ENCODE results near the gene OR4B1. TPM values are rescaled to one million over a fixed set of nuclear protein-coding genes. Genes with fewer than 3 reads are reported as not detected.

Gene OR4B1
- total and polyA plus RNA-seq, 10 donors: not detected

GRCh38 chr11:48169717-48170116, 46.9 kb upstream of the OR4B1 start:
- Histone ChIP-seq H3K9me3 (no peaks in the 10 kb centered on the region), H3K4me3 (no peak overlapping the region), H3K4me1 (peaks cover 6 to 39% (median 24%) of the 10 kb centered on the region in 6 donors), H3K36me3 (peaks cover 0 to 57% (median 28%) of the 10 kb centered on the region in 6 donors), H3K27me3 (replicated peaks in 1 of 7) (no peaks in the 10 kb centered on the region), H3K27ac (peak overlapping the region in 6 of 8 donors; percentile 43 to 61 (median 50))
- intact Hi-C loops (cut with DNase I; ENCODE audit: low total_unique reads): no loop called here
- no peak for TF ChIP-seq POLR2A (IDR thresholded peaks at IDR 0.05)
- TF ChIP-seq POLR2AphosphoS5 (IDR thresholded peaks at IDR 0.05): peak; percentile 17 to 51 (median 29)
- TF ChIP-seq CTCF (IDR thresholded peaks at IDR 0.05 in 8 of 11, conservative IDR thresholded peaks at IDR 0.05 in 3 of 11): no peak
- DNase-seq: no peak
- WGBS, 5 donors: 47 to 71% (median 58%) methylated on average over 7 of the region's 7 CpGs

- H3K27me3 ChIP-seq (replicated peaks in 1 of 7): no peaks in the 10 kb centered on the region
- H3K9me3 ChIP-seq: no peaks in the 10 kb centered on the region
- WGBS, 5 donors: 48 to 58% (median 55%) methylated on average over 10 of the region's 10 CpGs
- peak overlapping the region in 7 of 8 donors; percentile 21 to 61 (median 47) for H3K27ac ChIP-seq
- no peak for DNase-seq
- peaks cover 6 to 39% (median 24%) of the 10 kb centered on the region in 6 donors for H3K4me1 ChIP-seq
- H3K4me3 ChIP-seq: no peak overlapping the region
- intact Hi-C loops (cut with DNase I; ENCODE audit: low total_unique reads): no loop called here
- H3K36me3 ChIP-seq: peaks cover 0 to 48% (median 26%) of the 10 kb centered on the region in 6 donors
- TF ChIP-seq POLR2AphosphoS5 (IDR thresholded peaks at IDR 0.05): no peak
These were observed 46.1 kb upstream of the OR4B1 start for GRCh38 chr11:48170241-48171233.

DNA sequence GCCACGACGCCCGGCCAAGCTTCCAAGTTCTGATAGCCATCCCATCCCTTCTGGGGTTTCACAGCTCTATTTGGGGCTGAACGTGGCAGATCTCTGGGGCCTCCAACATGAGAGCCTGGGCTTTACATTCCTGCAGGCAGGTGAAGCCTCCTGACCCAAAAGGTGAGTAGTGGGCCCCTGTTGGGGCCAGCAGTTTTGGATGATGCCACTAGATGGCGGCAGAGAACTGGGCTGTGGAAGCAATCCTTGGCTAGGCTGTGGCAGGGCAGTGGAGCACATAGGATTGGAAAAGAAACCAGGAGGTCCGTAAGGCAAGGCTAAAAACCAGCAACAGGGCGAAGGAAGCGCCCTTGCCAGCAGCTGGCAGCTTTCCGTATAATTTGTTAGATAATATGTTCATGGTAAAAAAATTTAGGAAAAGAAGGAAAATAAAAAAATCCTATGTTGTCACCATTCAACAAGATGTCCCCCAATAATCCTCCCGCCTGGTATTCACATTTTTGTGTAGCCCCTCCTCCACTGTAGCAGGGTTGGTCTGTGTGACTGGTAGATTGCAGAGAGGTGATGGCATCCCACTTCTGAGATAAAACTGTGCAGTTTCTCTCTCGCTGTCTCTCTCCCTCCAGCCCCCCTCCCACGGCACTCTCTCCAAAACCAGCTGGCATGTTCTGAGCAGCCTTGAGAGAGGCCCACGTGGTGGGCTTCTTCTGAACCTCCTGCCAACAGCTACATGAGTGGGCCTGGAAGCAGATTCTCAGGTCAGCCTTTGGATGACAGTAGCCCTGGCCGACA, 43.6 kb upstream of the OR4B1 start:
- H3K27ac ChIP-seq: no peak overlapping the region
- 45 to 49% (median 46%) methylated on average over 14 of the region's 14 CpGs for WGBS, 5 donors
- DNase-seq: peak; percentile 83
- intact Hi-C loops (cut with DNase I; ENCODE audit: low total_unique reads): no loop called here
- H3K36me3 ChIP-seq: peaks cover 0 to 24% (median 5%) of the 10 kb centered on the region in 6 donors
- H3K4me1 ChIP-seq: peaks cover 6 to 39% (median 24%) of the 10 kb centered on the region in 6 donors
- no peaks in the 10 kb centered on the region for H3K9me3 ChIP-seq
- TF ChIP-seq POLR2A (IDR thresholded peaks at IDR 0.05) (no peak), CTCF (IDR thresholded peaks at IDR 0.05 in 8 of 11, conservative IDR thresholded peaks at IDR 0.05 in 3 of 11) (peak; percentile 17 to 88 (median 81)), POLR2AphosphoS5 (IDR thresholded peaks at IDR 0.05) (no peak)
- no peaks in the 10 kb centered on the region for H3K27me3 ChIP-seq (replicated peaks in 1 of 7)
- no peak overlapping the region for H3K4me3 ChIP-seq

GRCh38 chr11:48177661-48178060, 38.9 kb upstream of the OR4B1 start:
- WGBS, 5 donors: 79 to 92% (median 87%) methylated on average over 4 of the region's 4 CpGs
- Histone ChIP-seq H3K4me3 (no peak overlapping the region), H3K27ac (no peak overlapping the region), H3K36me3 (peaks cover 0 to 3% (median 0%) of the 10 kb centered on the region in 6 donors), H3K27me3 (replicated peaks in 1 of 7) (no peaks in the 10 kb centered on the region), H3K9me3 (no peaks in the 10 kb centered on the region), H3K4me1 (peaks cover 0 to 8% (median 2%) of the 10 kb centered on the region in 6 donors)
- intact Hi-C loops (cut with DNase I; ENCODE audit: low total_unique reads): no loop called here
- TF ChIP-seq POLR2A (IDR thresholded peaks at IDR 0.05) (no peak), CTCF (IDR thresholded peaks at IDR 0.05 in 8 of 11, conservative IDR thresholded peaks at IDR 0.05 in 3 of 11) (no peak), POLR2AphosphoS5 (IDR thresholded peaks at IDR 0.05) (no peak)
- DNase-seq: no peak
